GM23338 (cell line): ENCODE results near the gene TAF4. TPM values are rescaled to one million over a fixed set of nuclear protein-coding genes. Genes with fewer than 3 reads are reported as not detected.

ENCODE experiments used
- ATAC-seq: fragments of 200-7000 bp; cut with Tn5 transposase; 3 replicates; pipeline ENCODE4 v1.9.1; 2020
- DNase-seq: peaks from one replicate; pipeline ENCODE4 v3.0.0-alpha.2; 2015; ENCODE audit warnings: low spot score
- H2AFZ ChIP-seq: fragments of 200-600 bp; sonication (generic); 2 replicates; pipeline ENCODE4 v1.8.0; 2016; ENCODE audit warnings: antibody characterized with exemption, mild to moderate bottlenecking, moderate library complexity
- H3F3A ChIP-seq: fragments of 200-600 bp; sonication (generic); replicated peaks from 2 replicates; pipeline ENCODE4 v1.8.0; 2017; ENCODE audit warnings: antibody characterized with exemption, mixed run types, low read depth
- H3K27ac ChIP-seq: fragments of 200-600 bp; sonication (generic); 2 replicates; pipeline ENCODE4 v1.6.1; 2016; ENCODE audit warnings: low read depth
- H3K27me3 ChIP-seq: fragments of 200-600 bp; sonication (generic); 2 replicates; pipeline ENCODE4 v1.8.0; 2016; ENCODE audit warnings: mild to moderate bottlenecking, mixed run types, moderate library complexity; ENCODE audit not compliant: insufficient read depth
- H3K36me3 ChIP-seq: fragments of 200-600 bp; sonication (generic); 2 replicates; pipeline ENCODE4 v1.8.0; 2016; ENCODE audit warnings: mild to moderate bottlenecking; ENCODE audit not compliant: insufficient read depth
- H3K4me1 ChIP-seq: fragments of 200-600 bp; sonication (generic); 2 replicates; pipeline ENCODE4 v1.8.0; 2016; ENCODE audit warnings: mild to moderate bottlenecking, moderate library complexity; ENCODE audit not compliant: insufficient read depth
- H3K4me2 ChIP-seq: fragments of 200-600 bp; sonication (generic); 2 replicates; pipeline ENCODE4 v1.7.1; 2017; ENCODE audit warnings: mixed run types
- H3K4me3 ChIP-seq: fragments of 200-600 bp; sonication (generic); 2 replicates; pipeline ENCODE4 v1.6.1; 2016; ENCODE audit warnings: mixed run types
- H3K79me2 ChIP-seq: fragments of 200-600 bp; sonication (generic); replicated peaks from 2 replicates; pipeline ENCODE4 v1.8.0; 2017; ENCODE audit warnings: mild to moderate bottlenecking; ENCODE audit not compliant: insufficient read depth
- H3K9me2 ChIP-seq: fragments of 200-600 bp; sonication (generic); 2 replicates; pipeline ENCODE4 v1.8.0; 2017; ENCODE audit not compliant: insufficient read depth
- H4K20me1 ChIP-seq: fragments of 200-600 bp; sonication (generic); replicated peaks from 2 replicates; pipeline ENCODE4 v1.8.0; 2017; ENCODE audit warnings: mild to moderate bottlenecking; ENCODE audit not compliant: insufficient read depth
- H3K27ac Mint-ChIP-seq: 2 replicates; pipeline ENCODE4 v1.8.0; 2020; ENCODE audit warnings: inconsistent platforms, mild to moderate bottlenecking, moderate library complexity, mixed read lengths
- H3K27me3 Mint-ChIP-seq: 3 replicates; pipeline ENCODE4 v1.8.0; 2022; ENCODE audit warnings: low read depth, mild to moderate bottlenecking, moderate library complexity, mixed read lengths, inconsistent platforms; ENCODE audit not compliant: insufficient read depth, poor library complexity
- H3K36me3 Mint-ChIP-seq: 3 replicates; pipeline ENCODE4 v1.8.0; 2021; ENCODE audit warnings: low read depth, mild to moderate bottlenecking, inconsistent platforms, moderate library complexity, mixed read lengths
- H3K4me1 Mint-ChIP-seq: 3 replicates; pipeline ENCODE4 v1.8.0; 2020; ENCODE audit warnings: mild to moderate bottlenecking, inconsistent platforms, mixed read lengths
- H3K4me3 Mint-ChIP-seq: 3 replicates; pipeline ENCODE4 v1.8.0; 2021; ENCODE audit warnings: moderate library complexity, mild to moderate bottlenecking, inconsistent platforms, mixed read lengths
- H3K9me3 Mint-ChIP-seq: 3 replicates; pipeline ENCODE4 v1.8.0; 2020; ENCODE audit warnings: moderate library complexity, mild to moderate bottlenecking, inconsistent platforms, mixed read lengths
- EZH2phosphoT487 ChIP-seq: fragments of 200-600 bp; sonication (generic); IDR thresholded peaks from one replicate; pipeline ENCODE4 v1.8.1; 2018; ENCODE audit warnings: antibody characterized with exemption; ENCODE audit not compliant: unreplicated experiment
- JUNB ChIP-seq: IDR thresholded peaks from one replicate; pipeline ENCODE4 v1.6.1; 2016; ENCODE audit warnings: antibody characterized with exemption; ENCODE audit not compliant: unreplicated experiment
- POLR2AphosphoS5 ChIP-seq: IDR thresholded peaks from 2 replicates; pipeline ENCODE4 v1.6.1; 2016; ENCODE audit warnings: antibody characterized with exemption, low read depth
- STAT1 ChIP-seq: IDR thresholded peaks from one replicate; pipeline ENCODE4 v1.6.1; 2016; ENCODE audit warnings: antibody characterized with exemption; ENCODE audit not compliant: unreplicated experiment
- ZNF114 ChIP-seq: fragments of 250-450 bp; sonication (Bioruptor Pico); IDR thresholded peaks from 2 replicates; pipeline ENCODE4 v1.5.0; 2020; ENCODE audit warnings: mild to moderate bottlenecking, moderate library complexity
- ZNF462 ChIP-seq: fragments of 250-450 bp; sonication (Bioruptor Pico); IDR thresholded peaks from 2 replicates; pipeline ENCODE4 v1.5.0; 2020; ENCODE audit warnings: mild to moderate bottlenecking, moderate library complexity
- polyA plus RNA-seq: library from polyadenylated mRNA; unstranded; fragments of >200 nt; fragmentation: Nextera tagmentation; extraction: Ambion mirVana; gene quantifications from 2 replicates; pipeline ENCODE4 v1.2.1, GENCODE V29; 2016
- total RNA-seq: library from RNA; depleted of rRNA; stranded (reverse); fragments of >200 nt; shearing (Covaris generic); gene quantifications from 2 replicates; pipeline ENCODE4 v1.2.3, GENCODE V29; 2014
- TF ChIP-seq, protein P1 (sequence below): IDR thresholded peaks from 2 replicates; pipeline ENCODE4 v1.6.1; 2016; ENCODE audit warnings: antibody characterized with exemption

The TAF4 gene
- total and polyA plus RNA-seq, 2 experiments from 2014 or later: 7.2 to 60.0 TPM

DNA sequence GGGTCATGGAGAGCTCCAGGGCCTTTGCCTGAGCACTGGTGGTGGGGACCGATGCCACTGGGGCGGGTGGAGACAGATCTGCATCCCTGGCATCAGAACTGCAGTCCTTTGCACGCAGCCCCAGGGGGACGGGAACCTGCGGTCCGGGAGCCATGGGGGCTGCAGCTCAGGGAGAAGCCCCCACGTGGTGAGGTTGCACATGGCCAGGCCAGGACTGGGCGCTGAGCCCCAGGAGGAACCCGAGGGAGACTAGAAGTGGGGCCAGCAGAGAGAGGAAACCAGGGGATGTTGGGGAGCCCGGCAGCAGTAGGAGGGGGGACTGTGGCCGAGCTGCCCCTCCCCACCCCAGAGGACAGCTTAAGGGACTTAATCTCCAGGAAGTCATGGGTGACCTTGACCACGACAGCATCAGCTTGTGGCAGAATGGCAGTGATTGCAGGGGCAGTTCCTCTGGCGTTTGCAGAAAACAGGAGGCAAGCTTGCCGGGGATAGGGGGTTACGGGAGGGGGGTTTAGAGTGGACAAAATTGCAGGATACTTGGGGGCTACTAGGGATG lies 38.6 kb upstream of the TAF4 start:
- Mint-ChIP-seq H3K4me3 (no peak overlapping the region), H3K36me3 (peaks cover 10% of the 10 kb centered on the region), H3K4me1 (peaks cover 8% of the 10 kb centered on the region), H3K27me3 (peaks cover 18% of the 10 kb centered on the region), H3K27ac (no peak overlapping the region), H3K9me3 (peaks cover 34% of the 10 kb centered on the region)
- Histone ChIP-seq H3K27me3 (no peaks in the 10 kb centered on the region), H3F3A (no peaks in the 10 kb centered on the region), H3K79me2 (no peaks in the 10 kb centered on the region), H2AFZ (no peak overlapping the region), H3K9me2 (no peaks in the 10 kb centered on the region), H3K27ac (no peak overlapping the region), H4K20me1 (no peaks in the 10 kb centered on the region), H3K36me3 (no peaks in the 10 kb centered on the region), H3K4me3 (no peak overlapping the region), H3K4me1 (no peaks in the 10 kb centered on the region), H3K4me2 (no peak overlapping the region)
- no peak for TF ChIP-seq POLR2AphosphoS5
- no peak for TF ChIP-seq JUNB
- no peak for TF ChIP-seq STAT1
- ATAC-seq: 0 out of 3 replicates have a peak, but pooled peaks have one; percentile 19
- no peak for DNase-seq

GRCh38 chr20:62103508-62104233 lies 38.0 kb upstream of the TAF4 start:
- H3K27me3 Mint-ChIP-seq: peaks cover 19% of the 10 kb centered on the region

More at GRCh38 chr20:62103508-62104233, 38.0 kb upstream of the TAF4 start:
- peaks cover 5% of the 10 kb centered on the region; the same call in 2 of the 3 replicates for H3K36me3 Mint-ChIP-seq
- H4K20me1 ChIP-seq: no peaks in the 10 kb centered on the region
- peak; percentile 19; the same call in 2 of the 3 replicates for ATAC-seq
- no peak for DNase-seq
- no peaks in the 10 kb centered on the region for H3K9me2 ChIP-seq
- TF ChIP-seq, protein P1, sequence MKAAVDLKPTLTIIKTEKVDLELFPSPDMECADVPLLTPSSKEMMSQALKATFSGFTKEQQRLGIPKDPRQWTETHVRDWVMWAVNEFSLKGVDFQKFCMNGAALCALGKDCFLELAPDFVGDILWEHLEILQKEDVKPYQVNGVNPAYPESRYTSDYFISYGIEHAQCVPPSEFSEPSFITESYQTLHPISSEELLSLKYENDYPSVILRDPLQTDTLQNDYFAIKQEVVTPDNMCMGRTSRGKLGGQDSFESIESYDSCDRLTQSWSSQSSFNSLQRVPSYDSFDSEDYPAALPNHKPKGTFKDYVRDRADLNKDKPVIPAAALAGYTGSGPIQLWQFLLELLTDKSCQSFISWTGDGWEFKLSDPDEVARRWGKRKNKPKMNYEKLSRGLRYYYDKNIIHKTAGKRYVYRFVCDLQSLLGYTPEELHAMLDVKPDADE: no peak
- TF ChIP-seq JUNB (no peak), ZNF114 (CRISPR knock-in tag) (no peak), ZNF462 (no peak), EZH2phosphoT487 (no peak), STAT1 (no peak)
- no peak overlapping the region for H2AFZ ChIP-seq
- peaks cover 27% of the 10 kb centered on the region for H3K9me3 Mint-ChIP-seq
- no peaks in the 10 kb centered on the region for H3K79me2 ChIP-seq
- H3K4me3 Mint-ChIP-seq: no peak overlapping the region
- no peaks in the 10 kb centered on the region for H3K4me1 ChIP-seq
- no peaks in the 10 kb centered on the region for H3F3A ChIP-seq
- no peak overlapping the region for H3K4me2 ChIP-seq
- no peak overlapping the region for H3K27ac Mint-ChIP-seq
- no peak overlapping the region for H3K4me3 ChIP-seq
- H3K27ac ChIP-seq: no peak overlapping the region
- peaks cover 8% of the 10 kb centered on the region for H3K4me1 Mint-ChIP-seq
- H3K36me3 ChIP-seq: no peaks in the 10 kb centered on the region
- no peaks in the 10 kb centered on the region for H3K27me3 ChIP-seq
